Measurements from ENCODE around the gene CCNH.

CCNH gene

GRCh38 chr5:87405472-87406155 is 7.1 kb downstream of the CCNH start:
- no peak for DNase-seq (ENCODE audit: extremely low read depth, low read depth)
- no peak for TF ChIP-seq CTCF (IDR thresholded peaks at IDR 0.05; ENCODE audit: low read depth, low read length, missing control alignments)

GRCh38 chr5:87404359-87404758 is 8.4 kb downstream of the CCNH start:
- no peak for DNase-seq (ENCODE audit: extremely low read depth, low read depth)

More at GRCh38 chr5:87405472-87406155, 7.1 kb downstream of the CCNH start:
- H3K4me3 ChIP-seq (replicated peaks; ENCODE audit: low read depth, low read length): no peak overlapping the region

GRCh38 chr5:87403899-87404298 is 8.8 kb downstream of the CCNH start:
- H3K4me3 ChIP-seq (replicated peaks; ENCODE audit: low read depth, low read length): no peak overlapping the region
- no peak for TF ChIP-seq CTCF (IDR thresholded peaks at IDR 0.05; ENCODE audit: low read depth, low read length, missing control alignments)
- no peak for DNase-seq (ENCODE audit: extremely low read depth, low read depth)

More at GRCh38 chr5:87404359-87404758, 8.4 kb downstream of the CCNH start:
- no peak overlapping the region for H3K4me3 ChIP-seq (replicated peaks; ENCODE audit: low read depth, low read length)
- no peak for TF ChIP-seq CTCF (IDR thresholded peaks at IDR 0.05; ENCODE audit: low read depth, low read length, missing control alignments)

GRCh38 chr5:87403409-87403808 is 9.3 kb downstream of the CCNH start:
- TF ChIP-seq CTCF (IDR thresholded peaks at IDR 0.05; ENCODE audit: low read depth, low read length, missing control alignments): no peak
- DNase-seq (ENCODE audit: extremely low read depth, low read depth): no peak

GRCh38 chr5:87401626-87402025 is 11.1 kb downstream of the CCNH start:
- no peak for DNase-seq (ENCODE audit: extremely low read depth, low read depth)
- no peak overlapping the region for H3K4me3 ChIP-seq (replicated peaks; ENCODE audit: low read depth, low read length)
- TF ChIP-seq CTCF (IDR thresholded peaks at IDR 0.05; ENCODE audit: low read depth, low read length, missing control alignments): no peak

More at GRCh38 chr5:87403409-87403808, 9.3 kb downstream of the CCNH start:
- no peak overlapping the region for H3K4me3 ChIP-seq (replicated peaks; ENCODE audit: low read depth, low read length)

GRCh38 chr5:87400305-87400899 is 12.3 kb downstream of the CCNH start:
- DNase-seq (ENCODE audit: extremely low read depth, low read depth): no peak

More at GRCh38 chr5:87400305-87400899, 12.3 kb downstream of the CCNH start:
- no peak overlapping the region for H3K4me3 ChIP-seq (replicated peaks; ENCODE audit: low read depth, low read length)
- peak; percentile 46 for TF ChIP-seq CTCF (IDR thresholded peaks at IDR 0.05; ENCODE audit: low read depth, low read length, missing control alignments)
